ENCODE data around the gene RBFOX1. TPM values are rescaled to one million over a fixed set of nuclear protein-coding genes. Genes with fewer than 3 reads are reported as not detected.

RBFOX1 gene
- total RNA-seq, 4 donors from 2014 or later = 0.40 to 0.98 TPM; not detected in 2

DNA sequence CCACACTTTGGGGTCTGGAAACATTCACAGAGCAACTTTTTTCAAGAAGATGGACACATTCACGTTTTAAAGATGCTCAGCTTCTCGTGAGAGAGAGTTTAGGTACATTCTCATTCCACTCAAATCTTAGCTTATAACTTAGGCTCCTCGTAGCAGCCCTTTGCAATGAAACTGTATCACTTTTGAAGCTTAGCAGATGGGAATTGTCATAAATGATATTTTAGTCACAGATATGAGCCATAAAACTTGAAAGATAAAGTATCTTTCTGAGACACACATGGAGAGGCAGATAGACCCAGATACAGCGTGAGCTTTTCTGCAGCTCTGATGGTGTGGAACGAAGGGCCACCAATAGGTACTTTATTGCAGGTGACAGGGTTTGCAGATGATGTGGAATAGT, 41.1 kb downstream of the RBFOX1 start:
- no peak overlapping the region for H3K27ac ChIP-seq

DNA sequence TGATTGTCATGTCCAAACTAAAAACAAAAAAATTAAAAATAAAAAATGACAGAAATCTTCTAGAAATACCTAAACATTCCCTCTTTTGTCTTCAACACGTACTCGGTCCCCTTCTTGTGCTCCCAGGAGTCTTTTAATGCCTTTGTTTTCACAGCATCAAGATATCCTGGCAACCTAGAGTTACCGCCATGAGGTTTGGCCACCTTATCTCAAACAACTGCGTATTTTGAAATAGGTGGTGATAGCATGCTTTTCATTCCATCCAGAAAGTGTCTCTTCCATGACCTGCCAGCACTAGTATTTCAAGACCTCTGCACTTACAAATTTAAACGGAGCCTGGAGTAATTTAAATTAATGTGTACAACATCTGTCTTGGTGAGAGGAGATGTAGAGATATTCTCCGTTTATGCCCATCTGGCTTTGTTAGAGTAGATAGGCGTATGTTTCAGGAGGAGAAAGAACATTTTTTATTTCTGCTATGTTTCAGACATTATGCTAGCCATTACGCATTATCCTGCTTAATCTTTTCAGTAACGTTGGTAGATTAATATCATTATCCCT, 42.0 kb downstream of the RBFOX1 start:
- no peak for DNase-seq
- H3K4me3 ChIP-seq (replicated peaks in 1 of 3) = no peak overlapping the region
- H3K4me1 ChIP-seq = no peaks in the 10 kb centered on the region
- intact Hi-C loops (cut with DNase I) = no loop called here
- no peaks in the 10 kb centered on the region for H3K27me3 ChIP-seq
- H3K36me3 ChIP-seq = no peaks in the 10 kb centered on the region
- 66 to 70% methylated on average over 9 of the region's 9 CpGs for WGBS, 2 donors
- no peak overlapping the region for H3K27ac ChIP-seq
- no peaks in the 10 kb centered on the region for H3K9me3 ChIP-seq
- no peak for TF ChIP-seq POLR2A (IDR thresholded peaks at IDR 0.05)
- TF ChIP-seq, protein P1, sequence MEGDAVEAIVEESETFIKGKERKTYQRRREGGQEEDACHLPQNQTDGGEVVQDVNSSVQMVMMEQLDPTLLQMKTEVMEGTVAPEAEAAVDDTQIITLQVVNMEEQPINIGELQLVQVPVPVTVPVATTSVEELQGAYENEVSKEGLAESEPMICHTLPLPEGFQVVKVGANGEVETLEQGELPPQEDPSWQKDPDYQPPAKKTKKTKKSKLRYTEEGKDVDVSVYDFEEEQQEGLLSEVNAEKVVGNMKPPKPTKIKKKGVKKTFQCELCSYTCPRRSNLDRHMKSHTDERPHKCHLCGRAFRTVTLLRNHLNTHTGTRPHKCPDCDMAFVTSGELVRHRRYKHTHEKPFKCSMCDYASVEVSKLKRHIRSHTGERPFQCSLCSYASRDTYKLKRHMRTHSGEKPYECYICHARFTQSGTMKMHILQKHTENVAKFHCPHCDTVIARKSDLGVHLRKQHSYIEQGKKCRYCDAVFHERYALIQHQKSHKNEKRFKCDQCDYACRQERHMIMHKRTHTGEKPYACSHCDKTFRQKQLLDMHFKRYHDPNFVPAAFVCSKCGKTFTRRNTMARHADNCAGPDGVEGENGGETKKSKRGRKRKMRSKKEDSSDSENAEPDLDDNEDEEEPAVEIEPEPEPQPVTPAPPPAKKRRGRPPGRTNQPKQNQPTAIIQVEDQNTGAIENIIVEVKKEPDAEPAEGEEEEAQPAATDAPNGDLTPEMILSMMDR (IDR thresholded peaks at IDR 0.05) = no peak

More for the DNA sequence above, 41.1 kb downstream of the RBFOX1 start:
- intact Hi-C loops (cut with DNase I) = no loop called here
- Histone ChIP-seq H3K27me3 (no peaks in the 10 kb centered on the region), H3K9me3 (no peaks in the 10 kb centered on the region), H3K4me3 (replicated peaks in 1 of 3) (no peak overlapping the region), H3K4me1 (no peaks in the 10 kb centered on the region), H3K36me3 (no peaks in the 10 kb centered on the region)
- no peak for TF ChIP-seq POLR2A (IDR thresholded peaks at IDR 0.05)
- TF ChIP-seq, protein P1 (IDR thresholded peaks at IDR 0.05) = no peak
- 81 to 84% methylated on average over 5 of the region's 5 CpGs for WGBS, 2 donors
- no peak for DNase-seq

GRCh38 chr16:7376227-7376626, 43.6 kb downstream of the RBFOX1 start:
- Histone ChIP-seq H3K27me3 (no peaks in the 10 kb centered on the region), H3K4me3 (replicated peaks in 1 of 3) (no peak overlapping the region), H3K36me3 (no peaks in the 10 kb centered on the region), H3K9me3 (no peaks in the 10 kb centered on the region), H3K4me1 (no peaks in the 10 kb centered on the region), H3K27ac (no peak overlapping the region)
- intact Hi-C loops (cut with DNase I) = no loop called here
- WGBS, 2 donors = 76 to 79% methylated on average over 5 of the region's 5 CpGs
- DNase-seq = no peak
- TF ChIP-seq, protein P1 (IDR thresholded peaks at IDR 0.05) = no peak
- TF ChIP-seq POLR2A (IDR thresholded peaks at IDR 0.05) = no peak

DNA sequence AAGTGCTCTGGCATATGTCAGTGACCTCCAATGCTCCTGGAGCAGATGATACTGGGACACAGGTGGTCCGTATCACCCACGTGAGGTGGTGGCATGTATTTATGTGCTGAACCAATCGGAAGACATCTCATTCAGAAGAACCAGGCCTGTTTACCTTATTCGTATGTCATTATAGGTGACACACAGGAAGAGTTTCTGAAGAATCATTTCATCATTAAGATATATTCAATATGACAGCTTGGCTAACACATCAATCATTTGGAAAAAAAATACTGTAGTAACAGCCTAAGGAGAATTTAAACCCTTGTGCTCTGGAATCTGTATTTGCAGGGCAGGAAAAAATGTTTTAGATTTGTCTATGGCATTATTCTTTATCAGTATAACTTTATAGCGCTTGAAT, 44.6 kb downstream of the RBFOX1 start:
- no peaks in the 10 kb centered on the region for H3K27me3 ChIP-seq
- H3K4me3 ChIP-seq (replicated peaks in 1 of 3) = no peak overlapping the region
- no peaks in the 10 kb centered on the region for H3K36me3 ChIP-seq
- TF ChIP-seq POLR2A (IDR thresholded peaks at IDR 0.05) = no peak
- TF ChIP-seq, protein P1 (IDR thresholded peaks at IDR 0.05) = no peak
- DNase-seq = no peak
- H3K27ac ChIP-seq = no peak overlapping the region
- 87% methylated on average over 5 of the region's 5 CpGs for WGBS, 2 donors
- intact Hi-C loops (cut with DNase I) = no loop called here
- no peaks in the 10 kb centered on the region for H3K4me1 ChIP-seq
- no peaks in the 10 kb centered on the region for H3K9me3 ChIP-seq

DNA sequence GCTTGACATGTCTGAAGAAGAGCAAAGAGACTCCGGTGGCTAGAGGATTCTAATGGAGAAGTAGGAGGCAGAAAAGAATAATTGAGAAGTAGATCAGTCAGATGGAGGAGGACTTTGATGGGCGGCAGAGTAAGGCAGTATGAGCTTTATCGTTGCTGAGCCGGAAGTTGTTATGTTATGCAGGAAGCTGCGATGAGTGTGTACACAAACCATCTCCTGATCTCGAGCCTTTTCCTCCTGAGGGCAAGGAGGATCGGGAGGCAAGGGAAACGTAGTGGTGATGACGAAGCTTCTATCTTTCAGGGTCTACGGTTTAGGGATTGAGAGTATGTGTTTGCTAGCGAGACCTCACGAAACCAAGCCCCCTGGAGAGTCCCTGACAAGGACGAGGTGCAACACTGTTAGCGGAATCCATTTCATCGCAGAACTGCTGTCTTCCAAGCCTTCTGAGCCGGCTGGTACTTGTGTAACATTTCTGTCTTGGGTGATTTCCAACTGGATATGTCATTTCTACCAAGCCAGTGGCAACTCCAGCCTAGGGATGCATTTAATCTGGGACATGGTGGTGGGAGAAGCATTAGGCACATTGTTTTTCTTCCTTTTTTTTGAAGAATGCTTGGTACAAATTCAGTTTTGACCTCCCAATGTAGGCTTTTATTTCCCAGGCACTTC, 45.5 kb downstream of the RBFOX1 start:
- no peak for DNase-seq
- Histone ChIP-seq H3K27ac (no peak overlapping the region), H3K4me3 (replicated peaks in 1 of 3) (no peak overlapping the region), H3K27me3 (no peaks in the 10 kb centered on the region), H3K36me3 (no peaks in the 10 kb centered on the region), H3K9me3 (no peaks in the 10 kb centered on the region), H3K4me1 (no peaks in the 10 kb centered on the region)
- TF ChIP-seq, protein P1 (IDR thresholded peaks at IDR 0.05) = no peak
- TF ChIP-seq POLR2A (IDR thresholded peaks at IDR 0.05) = no peak
- intact Hi-C loops (cut with DNase I) = no loop called here
- WGBS, 2 donors = 77 to 83% methylated on average over 16 of the region's 16 CpGs
